NOMO-1 (cell line): ENCODE measurements around the gene UBR4.
"Not testable (repeated sequence)": the region's sequence is repeated elsewhere in the genome, so short reads cannot be mapped to it uniquely, and the experiment has no call there.

ENCODE experiments used
- DNase-seq, 2 experiments: peaks; one replicate each; lab custom pipeline; 2025; ENCODE audit not compliant: unreplicated experiment in 2 of 2; lab: John Stamatoyannopoulos, UW

The UBR4 gene

DNA sequence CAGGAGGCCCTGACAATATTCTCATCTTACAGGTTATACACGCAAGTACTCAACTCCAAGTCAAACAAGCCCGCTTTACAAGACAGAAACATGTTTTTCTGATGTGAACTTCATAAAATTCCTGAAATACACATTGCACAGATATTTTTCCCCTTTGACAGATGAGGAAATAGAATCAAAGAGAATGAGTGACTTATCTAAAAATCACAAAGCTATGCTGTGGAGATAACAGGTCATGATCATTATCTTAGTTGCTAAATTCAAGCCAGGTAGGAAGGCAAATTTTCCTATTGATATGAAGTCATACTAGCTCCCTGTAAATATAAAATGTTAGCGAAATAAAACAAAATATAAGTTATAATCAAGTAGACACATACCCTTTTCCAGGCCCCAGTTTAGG, 18.3 kb downstream of the UBR4 start:
- DNase-seq, result no peak

DNA sequence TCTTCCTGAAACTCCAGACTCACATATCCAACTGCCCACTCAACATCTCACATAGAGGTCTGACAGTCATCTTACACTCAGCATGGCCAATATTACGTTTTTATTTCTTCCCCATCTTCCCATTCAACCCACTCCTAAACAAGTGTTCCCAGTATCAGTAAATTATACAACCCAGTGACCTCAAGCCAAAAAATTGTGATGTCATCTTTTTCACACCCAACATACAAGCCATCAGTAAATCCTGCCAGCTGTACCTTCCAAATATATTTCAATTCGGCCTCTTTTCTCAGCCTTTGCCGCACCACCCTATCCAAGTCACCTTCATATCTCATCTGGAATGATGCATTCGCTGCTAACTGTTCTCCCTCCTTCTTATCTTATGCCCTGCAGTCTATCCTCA, 19.6 kb downstream of the UBR4 start:
- no peak for DNase-seq

DNA sequence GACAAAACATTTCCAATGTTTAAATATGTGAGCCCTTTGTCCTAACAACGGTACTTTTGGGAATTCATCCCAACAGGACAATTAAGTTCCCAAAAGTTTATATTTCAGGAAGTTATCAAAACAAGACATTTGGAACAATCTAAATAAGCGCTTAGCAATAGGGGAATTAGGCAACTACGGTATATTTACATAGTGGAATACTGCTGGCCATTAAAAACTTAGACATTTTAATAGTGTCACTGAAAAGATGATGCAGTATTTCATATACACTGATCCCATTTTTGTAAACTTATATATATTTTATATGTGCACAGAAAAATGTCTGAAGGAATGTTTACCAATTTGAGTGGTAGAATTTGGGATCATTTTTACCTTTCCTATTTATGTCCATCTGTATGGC, 20.8 kb downstream of the UBR4 start:
- no peak for DNase-seq

DNA sequence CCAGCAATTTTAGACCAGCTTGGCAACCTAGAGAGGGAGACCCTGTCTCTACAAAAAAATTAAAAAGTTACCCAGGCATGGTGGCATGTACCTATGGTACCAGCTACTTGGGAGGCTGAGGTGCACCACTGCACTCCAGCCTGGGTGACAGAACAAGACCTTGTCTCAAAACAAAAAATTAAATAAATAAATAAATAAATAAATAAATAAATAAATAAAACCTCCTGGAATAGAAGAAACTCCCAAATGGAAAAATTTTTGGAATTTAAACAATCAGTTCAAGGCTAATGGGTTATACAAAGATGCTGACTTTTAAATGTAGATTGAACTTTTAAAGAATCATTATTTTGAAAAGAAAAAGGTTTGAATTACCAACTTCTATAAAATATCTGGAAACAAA, 22.2 kb downstream of the UBR4 start:
- DNase-seq, result no peak

DNA sequence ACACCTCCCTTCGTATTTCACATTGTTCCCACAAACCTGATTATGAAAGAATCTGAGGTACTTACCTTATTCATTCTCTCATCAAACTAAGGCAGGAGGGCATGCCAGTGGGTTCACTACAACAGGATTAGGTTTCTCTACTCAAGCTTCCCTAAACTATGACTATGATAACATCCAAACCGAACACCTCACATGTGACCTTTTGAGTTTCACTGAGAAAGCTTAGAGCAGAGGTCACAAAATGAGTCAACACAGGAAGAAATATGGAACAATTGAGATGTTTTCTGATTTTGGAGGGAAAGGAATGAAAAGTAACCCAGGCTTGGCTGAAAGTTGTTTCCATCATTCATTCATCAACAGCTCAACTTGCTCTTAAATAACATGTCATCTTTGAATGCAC, 24.1 kb downstream of the UBR4 start:
- DNase-seq, result no peak

DNA sequence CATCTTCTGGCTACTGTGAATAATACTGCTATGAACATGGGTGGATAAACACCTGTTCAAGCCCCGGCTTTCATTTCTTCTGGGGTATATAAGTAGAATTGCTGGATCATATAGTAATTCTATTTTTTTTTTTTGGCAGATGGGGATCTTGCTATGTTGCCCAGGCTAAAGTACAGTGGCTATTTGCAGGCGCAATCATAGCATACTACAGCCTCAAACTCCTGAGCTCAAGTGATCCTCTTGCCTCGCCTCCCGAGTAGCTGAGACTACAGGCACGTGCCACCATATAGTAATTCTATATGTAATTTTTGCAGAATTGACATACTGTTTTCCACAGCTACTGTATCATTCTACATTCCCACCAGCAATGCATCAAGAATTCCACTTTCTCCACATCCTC, 27.8 kb downstream of the UBR4 start:
- no peak for DNase-seq

DNA sequence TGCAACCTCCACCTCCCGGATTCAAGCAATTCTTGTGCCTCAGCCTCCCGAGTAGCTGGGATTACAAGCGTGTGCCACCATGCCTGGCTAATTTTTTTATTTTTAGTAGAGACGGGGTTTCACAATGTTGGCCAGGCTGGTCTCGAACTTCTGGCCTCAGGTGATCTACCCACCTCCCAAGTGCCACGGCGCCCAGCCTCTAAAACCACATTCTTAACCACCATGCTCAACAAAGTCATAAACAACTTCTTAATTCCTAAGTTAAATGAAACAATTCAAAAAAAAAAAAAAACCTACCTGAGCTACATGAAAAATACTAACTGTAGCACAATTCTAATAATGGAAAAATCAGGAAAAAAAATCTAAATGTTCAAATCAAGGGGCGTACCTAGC, 29.8 kb downstream of the UBR4 start:
- not testable (repeated sequence) for DNase-seq

DNA sequence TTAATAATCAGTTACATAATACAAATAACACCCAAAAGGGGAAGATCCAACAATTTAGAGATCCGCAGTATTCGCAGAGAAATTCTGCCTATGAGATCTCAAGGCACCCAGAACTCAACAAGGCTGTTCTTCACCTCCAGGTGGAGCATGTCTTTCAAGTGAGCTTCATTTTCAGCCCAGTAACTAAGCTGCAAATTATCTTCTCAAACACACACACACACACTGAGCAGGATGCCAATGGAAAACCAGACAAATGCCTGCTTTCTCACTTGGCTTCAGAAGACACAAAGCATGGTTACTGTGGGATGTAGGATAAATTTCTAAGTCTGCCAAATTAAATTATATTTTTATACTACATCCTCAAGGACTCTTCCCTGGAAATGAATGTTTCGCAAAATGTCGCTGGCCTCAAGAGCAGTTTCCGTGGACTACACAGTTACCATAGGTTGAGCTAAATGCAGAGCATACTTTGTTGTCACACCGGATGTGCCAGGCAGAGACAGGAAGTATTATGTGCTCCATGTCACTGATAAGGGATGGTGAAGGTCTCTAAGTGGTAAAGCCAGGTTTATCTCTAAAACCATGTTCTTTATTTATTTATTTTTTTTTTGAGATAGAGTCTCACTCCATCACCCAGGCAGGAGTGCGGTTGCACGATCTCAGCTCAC, 30.3 kb downstream of the UBR4 start:
- no peak for DNase-seq

DNA sequence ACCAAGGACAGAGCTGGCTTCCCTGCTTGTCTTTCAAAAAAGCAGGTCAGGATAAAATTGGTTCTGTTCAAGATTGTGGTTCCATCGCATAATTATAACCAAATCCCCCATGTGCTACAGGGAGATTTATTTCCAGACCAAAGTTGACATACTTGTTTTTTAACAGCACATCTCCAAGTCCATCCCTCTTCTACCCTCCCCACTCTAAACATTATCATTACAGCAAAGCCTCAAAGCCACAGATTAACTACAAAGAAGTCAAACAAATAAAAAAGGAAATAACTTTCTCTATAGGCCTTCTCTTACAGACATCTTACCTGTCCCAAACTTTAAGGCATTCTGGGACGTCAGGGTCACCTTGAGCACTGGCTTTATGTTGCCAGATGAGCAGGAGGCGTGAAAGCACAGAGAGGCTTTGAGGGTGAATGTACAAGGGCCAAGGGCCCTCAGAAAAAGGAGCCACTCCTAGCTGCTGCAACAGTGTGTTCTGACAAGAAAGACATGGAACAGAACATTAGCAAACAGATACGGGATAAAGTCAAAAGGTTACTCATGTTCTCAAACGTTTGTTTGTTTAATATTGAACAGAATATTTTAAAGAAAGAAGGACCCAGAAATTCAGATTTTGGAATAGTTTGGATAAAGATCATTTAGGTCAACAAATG, 31.2 kb downstream of the UBR4 start:
- DNase-seq, result no peak

DNA sequence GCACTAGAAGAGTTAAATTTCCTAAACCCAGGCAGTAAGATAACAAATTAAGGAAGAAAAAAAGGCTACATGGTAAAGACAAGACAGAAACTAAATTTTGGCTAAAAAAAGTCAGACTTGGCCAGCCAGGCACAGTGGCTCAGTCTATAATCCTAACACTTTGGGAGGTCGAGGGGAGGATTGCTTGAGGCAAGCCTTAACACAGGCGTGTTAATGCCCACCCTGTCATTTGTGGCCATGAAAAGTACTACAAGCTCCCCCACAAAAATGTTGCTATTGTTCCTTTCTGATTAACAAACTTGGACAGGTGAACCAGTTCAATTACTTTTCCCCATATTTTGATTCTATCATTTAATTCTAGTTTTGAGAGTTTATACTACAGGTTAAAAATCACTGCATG, 32.3 kb downstream of the UBR4 start:
- DNase-seq, result no peak

DNA sequence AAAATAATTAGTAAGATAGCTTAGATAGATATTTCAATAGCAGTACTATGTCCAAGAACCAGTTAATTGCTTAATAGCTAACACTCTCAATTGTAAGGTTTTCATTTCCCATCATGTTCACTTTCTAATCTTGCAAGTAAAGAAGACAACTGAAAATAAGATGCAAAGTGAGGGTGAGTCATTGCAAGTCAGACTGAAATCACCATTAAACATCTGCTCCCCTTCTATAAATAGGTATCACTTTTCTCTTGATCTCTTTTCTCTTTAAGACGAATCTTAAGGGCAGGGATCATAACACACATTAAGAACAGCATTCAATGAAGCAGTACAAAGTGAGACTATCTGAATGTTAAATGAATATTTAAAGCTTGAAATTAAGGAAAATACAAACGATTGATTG, 40.4 kb downstream of the UBR4 start:
- DNase-seq, result no peak

DNA sequence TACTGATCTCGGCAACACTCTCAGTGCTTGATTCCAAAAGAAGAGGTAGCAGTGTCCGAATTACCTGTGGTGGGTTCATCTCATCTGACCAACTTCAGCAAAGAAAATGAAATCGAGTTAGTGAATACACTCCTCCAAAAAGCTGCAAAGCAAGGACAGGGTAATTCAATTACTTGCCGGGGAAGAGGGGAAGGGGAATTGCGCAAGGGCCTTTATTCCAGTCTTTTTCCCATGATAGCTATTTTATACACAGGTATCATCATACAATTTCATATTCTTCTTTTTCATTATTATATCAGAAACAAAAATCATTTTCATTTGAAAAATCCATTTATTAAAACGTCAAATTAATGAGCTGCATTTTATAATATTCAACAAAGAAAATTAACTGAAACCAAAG, 42.9 kb downstream of the UBR4 start:
- DNase-seq, result no peak

DNA sequence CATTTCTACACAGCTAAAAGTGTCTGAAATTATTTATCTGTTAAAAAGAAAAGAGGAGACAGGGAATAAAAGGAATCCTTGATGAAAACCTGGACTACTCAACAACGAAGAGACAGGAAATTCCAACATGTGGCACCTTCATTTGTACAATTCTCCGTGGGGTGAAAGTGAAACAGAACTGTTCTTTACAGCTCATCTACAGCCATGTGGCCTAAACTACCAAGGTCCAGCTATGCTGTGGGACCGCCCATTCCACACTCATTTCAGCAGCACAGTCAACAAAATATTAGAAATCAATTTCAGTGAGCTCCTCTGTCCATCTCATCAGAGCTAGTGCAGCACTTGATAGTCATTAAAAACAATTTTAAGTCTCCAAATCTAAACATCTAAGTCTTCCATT, 44.0 kb downstream of the UBR4 start:
- DNase-seq, result no peak

DNA sequence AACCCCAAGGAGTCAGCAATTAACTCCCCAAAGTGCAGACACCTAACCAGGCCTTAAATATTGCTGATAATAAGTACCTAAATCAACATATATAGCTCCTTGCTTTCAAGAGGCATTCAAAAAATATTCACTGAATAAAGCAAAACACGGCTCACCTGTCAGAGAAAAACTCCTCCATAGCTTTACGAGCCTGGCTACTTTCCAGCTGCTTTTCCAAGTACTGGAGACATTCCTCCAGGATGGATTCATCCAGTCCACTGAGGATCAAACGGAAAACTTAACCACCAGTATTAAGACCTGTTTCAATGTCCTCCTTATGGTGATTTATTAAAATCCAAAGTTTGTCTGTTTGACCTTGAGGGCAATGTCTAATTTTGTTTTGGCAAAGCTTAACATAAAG, 44.6 kb downstream of the UBR4 start:
- no peak for DNase-seq

DNA sequence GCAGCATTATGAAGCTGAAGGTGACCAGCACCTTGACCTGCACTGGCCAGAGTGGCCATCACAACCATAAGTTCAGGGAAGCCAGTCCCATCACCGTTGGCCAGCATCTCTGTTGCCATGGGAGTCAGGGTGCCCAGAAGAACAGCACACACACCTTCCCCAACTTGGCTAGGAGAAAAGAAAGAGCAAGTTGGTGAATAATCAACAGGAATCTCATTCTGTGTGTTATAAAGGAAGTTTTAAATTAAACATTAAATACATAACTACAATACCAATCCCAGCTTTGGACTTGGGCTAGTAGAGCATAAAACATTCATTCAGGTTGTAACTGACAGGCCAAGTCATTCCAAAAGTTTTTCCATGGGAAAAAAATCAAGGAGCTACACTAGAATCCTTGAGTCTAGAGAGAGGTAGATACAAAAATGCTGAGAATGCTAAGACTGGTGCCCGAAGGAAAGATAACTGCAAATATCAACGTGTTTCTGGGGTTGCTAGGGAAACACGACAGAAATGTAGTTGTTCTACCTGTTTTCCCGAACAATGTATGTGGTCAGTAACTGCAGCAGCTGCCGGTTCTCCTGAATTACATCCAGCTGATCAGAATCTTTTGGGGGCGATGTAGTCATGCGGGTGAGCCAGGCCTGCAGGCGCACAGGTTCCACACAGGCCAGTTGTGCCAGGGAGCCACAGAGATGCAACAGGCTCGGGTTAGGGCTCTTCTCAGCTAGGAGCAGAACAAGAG, 45.6 kb downstream of the UBR4 start:
- DNase-seq, result no peak

DNA sequence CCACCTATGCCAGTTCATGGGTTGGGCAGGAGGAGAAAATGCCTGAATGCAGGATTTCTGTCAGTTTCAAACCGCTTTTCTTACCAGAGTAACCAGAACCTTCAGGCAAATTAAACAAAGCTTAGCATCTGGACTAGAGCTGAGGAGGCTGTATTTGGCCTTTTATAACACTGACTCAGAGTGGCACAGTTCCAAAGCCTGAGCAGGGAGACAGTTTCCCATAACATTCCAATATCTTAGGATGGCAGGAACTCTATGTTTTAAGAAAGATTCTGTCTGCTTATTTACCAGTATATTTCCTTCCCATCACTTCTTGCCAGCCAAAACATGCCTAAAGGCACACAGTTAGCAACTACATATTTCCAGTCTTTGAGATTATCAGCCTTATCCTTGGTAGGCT, 46.8 kb downstream of the UBR4 start:
- DNase-seq, result no peak

DNA sequence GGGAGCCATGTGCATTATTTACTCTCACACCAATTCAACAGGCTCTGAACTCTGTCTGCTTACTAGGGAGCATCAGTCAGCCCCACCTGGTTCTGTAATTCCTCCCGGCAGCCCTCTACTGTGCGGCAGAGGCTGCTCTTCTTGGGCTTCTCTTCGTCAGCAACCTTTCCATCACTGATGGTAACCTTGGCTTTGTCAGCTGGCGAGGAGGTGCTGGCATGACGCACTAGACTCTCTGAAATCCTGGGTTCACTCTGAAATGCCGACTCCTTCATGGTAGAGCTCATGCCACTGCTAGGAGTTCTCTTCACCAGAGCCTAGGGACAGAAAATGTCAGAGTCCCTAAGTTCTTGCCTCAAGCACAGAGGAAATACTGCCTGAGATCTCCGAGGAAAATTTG, 49.2 kb downstream of the UBR4 start:
- DNase-seq, result no peak

DNA sequence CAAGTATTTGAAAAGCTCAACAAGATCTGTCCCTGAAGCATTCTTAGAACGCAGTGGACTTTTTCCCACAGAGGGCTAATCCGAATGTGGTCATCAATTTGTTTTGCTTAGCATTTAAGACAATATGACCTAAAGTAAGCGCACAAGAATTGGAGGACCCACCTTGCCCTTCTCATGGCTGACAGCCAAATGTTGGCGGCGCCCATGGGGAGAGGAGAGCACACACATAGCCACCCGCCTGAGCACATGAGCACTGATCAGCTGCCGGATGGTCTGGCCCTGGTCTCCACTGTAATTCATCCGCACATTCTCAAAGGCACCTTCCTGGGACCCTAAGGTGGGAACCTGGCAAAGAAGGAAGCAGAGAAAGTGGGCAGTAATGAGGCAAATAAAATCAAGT, 52.4 kb downstream of the UBR4 start:
- no peak for DNase-seq

DNA sequence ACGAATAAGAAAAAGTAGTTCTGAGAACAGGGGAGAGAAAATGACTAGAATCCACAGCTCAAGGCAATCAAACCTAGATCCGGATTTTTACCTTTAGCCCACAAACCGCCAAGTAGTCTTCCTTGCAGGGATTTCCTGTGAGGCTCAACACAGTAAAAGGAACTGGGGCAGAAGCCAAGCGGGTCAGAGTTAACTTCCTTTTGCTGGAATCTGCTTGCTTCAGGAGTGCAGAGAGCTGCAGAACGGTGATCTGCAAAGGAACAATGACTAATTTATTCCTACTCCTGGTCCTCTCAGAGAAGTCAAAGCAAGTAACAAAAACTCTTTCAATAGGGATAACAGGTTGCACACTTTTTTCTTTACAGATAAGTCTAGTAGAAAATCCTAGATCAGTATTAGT, 53.4 kb downstream of the UBR4 start:
- DNase-seq, result no peak

DNA sequence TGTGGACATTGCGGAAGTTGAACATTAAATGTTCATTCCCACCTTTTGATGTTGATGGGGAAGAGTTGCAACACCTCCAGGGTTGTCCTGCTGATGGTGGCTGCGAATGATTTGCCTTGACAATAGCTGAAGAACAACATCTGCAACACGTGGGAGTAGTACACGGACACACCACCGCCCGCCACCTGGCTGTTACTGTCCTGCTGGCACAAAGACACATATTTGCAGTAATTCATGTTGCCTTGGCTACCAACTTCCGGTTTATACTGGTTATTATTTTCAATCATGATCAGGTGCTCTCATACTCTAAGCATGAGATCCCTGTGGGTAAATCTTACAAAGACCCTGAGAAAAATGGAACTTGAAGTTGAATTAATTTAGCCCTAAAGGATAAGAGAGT, 55.2 kb downstream of the UBR4 start:
- no peak for DNase-seq

DNA sequence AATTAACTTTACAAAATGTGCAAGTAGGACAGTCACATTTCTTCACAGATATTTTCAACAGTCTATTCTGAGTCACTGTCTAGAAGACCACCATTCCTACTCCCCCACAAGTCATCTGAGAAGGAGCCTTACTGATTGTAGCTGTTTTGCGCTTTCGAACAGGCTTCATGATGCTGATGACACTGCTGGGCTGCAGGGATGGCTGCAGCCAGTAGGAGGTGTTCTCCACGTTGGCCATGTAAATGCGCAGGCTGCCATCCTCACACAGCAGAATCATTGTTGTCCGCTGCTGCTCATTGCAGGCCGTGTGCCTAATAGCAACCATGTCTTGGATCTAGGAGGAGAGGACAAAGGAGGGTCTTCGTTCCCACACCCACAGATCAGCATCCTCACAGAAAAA, 56.9 kb downstream of the UBR4 start:
- no peak for DNase-seq

DNA sequence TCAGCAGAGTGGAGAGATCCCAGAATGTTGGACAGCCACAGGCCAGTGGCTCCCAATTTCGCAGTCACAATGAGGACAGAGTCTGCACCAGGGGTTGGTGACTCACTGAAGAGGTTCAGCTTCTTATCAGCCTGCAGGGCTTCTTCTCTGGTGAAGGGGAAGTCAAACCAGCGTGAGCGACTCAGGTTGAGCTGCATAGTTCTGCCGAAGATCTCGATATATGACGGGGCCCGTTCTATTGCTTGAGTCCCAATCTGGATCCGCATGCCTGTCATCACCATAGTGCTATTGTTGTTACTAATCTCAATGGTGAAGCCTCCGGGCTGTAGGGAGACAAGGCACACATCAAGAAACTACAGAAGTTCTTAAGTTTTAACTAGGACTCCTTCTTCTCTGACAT, 58.5 kb downstream of the UBR4 start:
- DNase-seq, result no peak
